Measurements from ENCODE around the gene INAVA.

The INAVA gene

DNA sequence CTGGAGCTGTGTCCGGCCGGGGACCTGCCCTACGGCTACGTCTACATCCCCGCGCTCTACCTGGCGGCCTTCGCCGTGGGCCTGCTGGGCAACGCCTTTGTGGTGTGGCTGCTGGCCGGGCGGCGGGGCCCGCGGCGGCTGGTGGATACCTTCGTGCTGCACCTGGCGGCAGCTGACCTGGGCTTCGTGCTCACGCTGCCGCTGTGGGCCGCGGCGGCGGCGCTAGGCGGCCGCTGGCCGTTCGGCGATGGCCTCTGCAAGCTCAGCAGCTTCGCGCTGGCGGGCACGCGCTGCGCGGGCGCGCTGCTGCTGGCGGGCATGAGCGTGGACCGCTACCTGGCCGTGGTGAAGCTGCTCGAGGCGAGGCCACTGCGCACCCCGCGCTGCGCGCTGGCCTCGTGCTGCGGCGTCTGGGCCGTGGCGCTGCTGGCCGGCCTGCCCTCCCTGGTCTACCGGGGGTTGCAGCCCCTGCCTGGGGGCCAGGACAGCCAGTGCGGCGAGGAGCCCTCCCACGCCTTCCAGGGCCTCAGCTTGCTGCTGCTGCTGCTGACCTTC lies 21.5 kb upstream of the INAVA start:
- no peaks in the 10 kb centered on the region for H4K20me1 ChIP-seq (ENCODE audit: insufficient read depth, low read length, poor library complexity, severe bottlenecking)
- no peaks in the 10 kb centered on the region for H3K79me2 ChIP-seq (ENCODE audit: insufficient read depth, low read length)
- TF ChIP-seq EZH2phosphoT487 (IDR thresholded peaks at IDR 0.05; ENCODE audit: borderline replicate concordance): no peak
- TF ChIP-seq CTCF (conservative IDR thresholded peaks at IDR 0.05; ENCODE audit: low read length): no peak
- no peaks in the 10 kb centered on the region for H3K9me3 ChIP-seq (ENCODE audit: insufficient read depth, low read depth, low read length)
- peaks cover 41% of the 10 kb centered on the region for H3K4me1 ChIP-seq (ENCODE audit: insufficient read depth, low read length, poor library complexity, severe bottlenecking)
- H3K4me3 ChIP-seq (ENCODE audit: low read length, poor library complexity, severe bottlenecking): no peak overlapping the region
- H3F3A ChIP-seq (ENCODE audit: low read depth): no peaks in the 10 kb centered on the region; the same call in 1 of the 2 replicates
- no peaks in the 10 kb centered on the region for H3K27me3 ChIP-seq (ENCODE audit: insufficient read depth, low read length, poor library complexity, severe bottlenecking)
- no peaks in the 10 kb centered on the region for H3K36me3 ChIP-seq (ENCODE audit: insufficient read depth, low read length)
- no peaks in the 10 kb centered on the region for H3K9me2 ChIP-seq (replicated peaks; ENCODE audit: low read depth, low read length)
- H3K4me2 ChIP-seq (ENCODE audit: low read depth, low read length, poor library complexity, severe bottlenecking): no peak overlapping the region
- no peak overlapping the region for H3K9ac ChIP-seq (ENCODE audit: low read depth, low read length, poor library complexity, severe bottlenecking)
- H2AFZ ChIP-seq (ENCODE audit: low read length): no peak overlapping the region

- no peaks in the 10 kb centered on the region for H3K27me3 ChIP-seq (ENCODE audit: insufficient read depth, low read length, poor library complexity, severe bottlenecking)
These were observed 20.9 kb upstream of the INAVA start for GRCh38 chr1:200873671-200874397.

GRCh38 chr1:200874694-200875093 lies 20.0 kb upstream of the INAVA start:
- H3K79me2 ChIP-seq (ENCODE audit: insufficient read depth, low read length): no peaks in the 10 kb centered on the region
- no peaks in the 10 kb centered on the region for H3K9me2 ChIP-seq (replicated peaks; ENCODE audit: low read depth, low read length)
- no peaks in the 10 kb centered on the region for H3K9me3 ChIP-seq (ENCODE audit: insufficient read depth, low read depth, low read length)
- TF ChIP-seq CTCF (conservative IDR thresholded peaks at IDR 0.05; ENCODE audit: low read length) (no peak), EZH2phosphoT487 (IDR thresholded peaks at IDR 0.05; ENCODE audit: borderline replicate concordance) (no peak)
- H4K20me1 ChIP-seq (ENCODE audit: insufficient read depth, low read length, poor library complexity, severe bottlenecking): no peaks in the 10 kb centered on the region
- H3K4me2 ChIP-seq (ENCODE audit: low read depth, low read length, poor library complexity, severe bottlenecking): no peak overlapping the region
- H3K36me3 ChIP-seq (ENCODE audit: insufficient read depth, low read length): no peaks in the 10 kb centered on the region
- H3K9ac ChIP-seq (ENCODE audit: low read depth, low read length, poor library complexity, severe bottlenecking): no peak overlapping the region
- no peaks in the 10 kb centered on the region for H3F3A ChIP-seq (ENCODE audit: low read depth)
- peaks cover 39% of the 10 kb centered on the region for H3K4me1 ChIP-seq (ENCODE audit: insufficient read depth, low read length, poor library complexity, severe bottlenecking)
- no peaks in the 10 kb centered on the region for H3K27me3 ChIP-seq (ENCODE audit: insufficient read depth, low read length, poor library complexity, severe bottlenecking)
- H3K4me3 ChIP-seq (ENCODE audit: low read length, poor library complexity, severe bottlenecking): no peak overlapping the region
- H2AFZ ChIP-seq (ENCODE audit: low read length): no peak overlapping the region

More at GRCh38 chr1:200873671-200874397, 20.9 kb upstream of the INAVA start:
- Histone ChIP-seq H3F3A (ENCODE audit: low read depth) (no peaks in the 10 kb centered on the region; the same call in 1 of the 2 replicates), H3K4me1 (ENCODE audit: insufficient read depth, low read length, poor library complexity, severe bottlenecking) (peaks cover 47% of the 10 kb centered on the region), H3K9me2 (replicated peaks; ENCODE audit: low read depth, low read length) (no peaks in the 10 kb centered on the region), H3K79me2 (ENCODE audit: insufficient read depth, low read length) (no peaks in the 10 kb centered on the region), H3K4me2 (ENCODE audit: low read depth, low read length, poor library complexity, severe bottlenecking) (no peak overlapping the region), H3K4me3 (ENCODE audit: low read length, poor library complexity, severe bottlenecking) (no peak overlapping the region), H3K9ac (ENCODE audit: low read depth, low read length, poor library complexity, severe bottlenecking) (no peak overlapping the region), H3K36me3 (ENCODE audit: insufficient read depth, low read length) (no peaks in the 10 kb centered on the region), H3K9me3 (ENCODE audit: insufficient read depth, low read depth, low read length) (no peaks in the 10 kb centered on the region), H2AFZ (ENCODE audit: low read length) (no peak overlapping the region), H4K20me1 (ENCODE audit: insufficient read depth, low read length, poor library complexity, severe bottlenecking) (no peaks in the 10 kb centered on the region)
- no peak for TF ChIP-seq EZH2phosphoT487 (IDR thresholded peaks at IDR 0.05; ENCODE audit: borderline replicate concordance)
